C4-2B (cell line): ENCODE measurements around the gene LIMS4.
"Not testable (repeated sequence)": the region's sequence is repeated elsewhere in the genome, so short reads cannot be mapped to it uniquely, and the experiment has no call there.

ENCODE experiments used
- CTCF ChIP-seq: fragments of 450-650 bp; conservative IDR thresholded peaks from 2 replicates; pipeline ENCODE4 v1.5.1; 2017; ENCODE audit warnings: mild to moderate bottlenecking
- ZFX ChIP-seq: fragments of 450-650 bp; IDR thresholded peaks from 2 replicates; pipeline ENCODE4 v1.6.1; 2017

GRCh38 chr2:110481200-110481599, 8.6 kb upstream of the LIMS4 start:
- not testable (repeated sequence) for TF ChIP-seq CTCF, ZFX
